H1 (cell line): ENCODE results near the gene CA10. TPM values are rescaled to one million over a fixed set of nuclear protein-coding genes. Genes with fewer than 3 reads are reported as not detected.

Experiments
- CTCF ChIA-PET: fragments of 300-600 bp; sonication (Branson Sonifier 250); formaldehyde crosslinking; loops from one replicate; lab custom pipeline; 2021; ENCODE audit not compliant: partially characterized antibody; lab: Charles Lee
- POLR2A ChIA-PET: fragments of 300-600 bp; sonication (Branson Sonifier 250); formaldehyde crosslinking; loops from one replicate; lab custom pipeline; 2021; ENCODE audit warnings: inconsistent platforms; ENCODE audit not compliant: partially characterized antibody; lab: Charles Lee
- DNase-seq, 2 experiments: peaks; one replicate each; pipeline versions ENCODE4 v3.0.0 to v3.0.0-alpha.2; 2010 to 2022; ENCODE audit warnings: low spot score in 2 of 2, low read depth in 1 of 2, mixed read lengths in 1 of 2
- FAIRE-seq: peaks from 2 replicates; lab custom pipeline; 2011; peaks lifted over from hg19 to GRCh38; lab: Jason Lieb, UNC
- H2AFZ ChIP-seq: 2 replicates; pipeline ENCODE4 v1.8.1; 2012; ENCODE audit warnings: low read length, inconsistent platforms
- H2AK5ac ChIP-seq: 2 replicates; pipeline ENCODE4 v1.6.1; 2013; ENCODE audit warnings: low read depth, low read length
- H2BK120ac ChIP-seq: replicated peaks from 2 replicates; pipeline ENCODE3; 2013; ENCODE audit warnings: low read depth, low read length, inconsistent platforms
- H2BK12ac ChIP-seq: 2 replicates; pipeline ENCODE4 v1.6.1; 2013; ENCODE audit warnings: low read depth, low read length
- H2BK15ac ChIP-seq: 2 replicates; pipeline ENCODE4 v1.6.1; 2013; ENCODE audit warnings: low read length
- H2BK20ac ChIP-seq: 2 replicates; pipeline ENCODE4 v1.6.1; 2013; ENCODE audit warnings: low read length
- H2BK5ac ChIP-seq: 2 replicates; pipeline ENCODE4 v1.6.1; 2013; ENCODE audit warnings: low read depth, low read length
- H3K14ac ChIP-seq: 2 replicates; pipeline ENCODE4 v1.6.1; 2013; ENCODE audit warnings: inconsistent platforms; ENCODE audit not compliant: insufficient read length
- H3K18ac ChIP-seq: 2 replicates; pipeline ENCODE4 v1.6.1; 2013; ENCODE audit warnings: low read length; ENCODE audit errors: extremely low read depth
- H3K23ac ChIP-seq: 2 replicates; pipeline ENCODE4 v1.6.1; 2013; ENCODE audit warnings: inconsistent platforms; ENCODE audit not compliant: insufficient read length
- H3K23me2 ChIP-seq: 2 replicates; pipeline ENCODE4 v1.6.1; 2013; ENCODE audit warnings: low read depth, low read length
- H3K27ac ChIP-seq: 2 replicates; pipeline ENCODE4 v1.6.1; 2011; ENCODE audit warnings: low read depth, low read length, inconsistent platforms
- H3K27me3 ChIP-seq, 4 experiments: replicated peaks in 1 of 4; 1 replicate in 1 of 4; 2 replicates in 3 of 4; pipeline versions ENCODE4 v1.6.1 to v1.8.1; 2011 to 2013; ENCODE audit warnings: low read length in 3 of 4, mild to moderate bottlenecking in 3 of 4, inconsistent platforms in 2 of 4, mixed read lengths in 2 of 4, moderate library complexity in 1 of 4; ENCODE audit not compliant: control insufficient read depth in 3 of 4, insufficient read depth in 3 of 4; ENCODE audit errors: extremely low read depth in 1 of 4
- H3K36me3 ChIP-seq, 4 experiments: 2 replicates each; pipeline versions ENCODE4 v1.6.1 to v1.8.1; 2011 to 2013; ENCODE audit warnings: mild to moderate bottlenecking in 4 of 4, low read length in 3 of 4, moderate library complexity in 2 of 4, control low read depth in 1 of 4, inconsistent platforms in 1 of 4; ENCODE audit not compliant: insufficient read depth in 4 of 4, control insufficient read depth in 2 of 4
- H3K4ac ChIP-seq: replicated peaks from 2 replicates; pipeline ENCODE3; 2013; ENCODE audit warnings: low read length, low read depth, mixed read lengths, inconsistent platforms; ENCODE audit not compliant: insufficient read length
- H3K4me1 ChIP-seq, 4 experiments: replicated peaks in 1 of 4; 1 replicate in 1 of 4; 2 replicates in 3 of 4; pipeline versions ENCODE4 v1.6.1 to v1.8.1; 2011 to 2013; ENCODE audit warnings: low read length in 3 of 4, inconsistent platforms in 2 of 4, mixed read lengths in 1 of 4; ENCODE audit not compliant: insufficient read depth in 4 of 4, control insufficient read depth in 3 of 4
- H3K4me2 ChIP-seq, 2 experiments: 2 replicates each; pipeline versions ENCODE4 v1.6.1 to v1.8.1; 2011 to 2013; ENCODE audit warnings: low read depth in 2 of 2, low read length in 2 of 2, control low read depth in 1 of 2, inconsistent platforms in 1 of 2, mild to moderate bottlenecking in 1 of 2; ENCODE audit not compliant: insufficient read depth in 1 of 2
- H3K4me3 ChIP-seq, 4 experiments: fragments of 200-600, 300-600 bp in 1 of 4; sonication (generic), shearing (Covaris generic), sonication (Bioruptor Twin) in 1 of 4; 2 replicates each; pipeline versions ENCODE4 v1.5.1 to v1.8.1; 2011 to 2016; ENCODE audit warnings: low read length in 4 of 4, low read depth in 3 of 4, control low read depth in 2 of 4, inconsistent platforms in 2 of 4, mild to moderate bottlenecking in 2 of 4, mixed read lengths in 1 of 4, moderate library complexity in 1 of 4; ENCODE audit not compliant: insufficient read depth in 2 of 4; ENCODE audit errors: extremely low read depth in 1 of 4
- H3K56ac ChIP-seq: replicated peaks from 2 replicates; pipeline ENCODE3; 2013; ENCODE audit warnings: low read depth, mild to moderate bottlenecking, mixed read lengths, low read length, inconsistent platforms; ENCODE audit not compliant: insufficient read length
- H3K79me1 ChIP-seq: 2 replicates; pipeline ENCODE4 v1.6.1; 2013; ENCODE audit warnings: low read depth, low read length, control low read depth
- H3K79me2 ChIP-seq, 2 experiments: 2 replicates each; pipeline versions ENCODE4 v1.6.1 to v1.8.1; 2012 to 2013; ENCODE audit warnings: low read length in 2 of 2, mild to moderate bottlenecking in 2 of 2, inconsistent platforms in 1 of 2; ENCODE audit not compliant: insufficient read depth in 2 of 2, control insufficient read depth in 1 of 2
- H3K9ac ChIP-seq, 4 experiments: replicated peaks in 1 of 4; 1 replicate in 1 of 4; 2 replicates in 3 of 4; pipeline versions ENCODE4 v1.6.1 to v1.8.1; 2011 to 2013; ENCODE audit warnings: low read depth in 3 of 4, low read length in 3 of 4, control low read depth in 2 of 4, mild to moderate bottlenecking in 2 of 4, moderate library complexity in 2 of 4, inconsistent platforms in 1 of 4; ENCODE audit errors: extremely low read depth in 1 of 4
- H3K9me3 ChIP-seq, 2 experiments: 2 replicates each; pipeline versions ENCODE4 v1.6.1 to v1.8.1; 2012 to 2013; ENCODE audit warnings: mild to moderate bottlenecking in 2 of 2, moderate library complexity in 2 of 2, control low read depth in 1 of 2, inconsistent platforms in 1 of 2, low read depth in 1 of 2, low read length in 1 of 2, mixed read lengths in 1 of 2; ENCODE audit not compliant: insufficient read depth in 2 of 2
- H4K20me1 ChIP-seq, 2 experiments: replicated peaks in 1 of 2; 2 replicates each; pipeline versions ENCODE3 to v1.8.1; 2011 to 2013; ENCODE audit warnings: inconsistent platforms in 2 of 2, low read length in 2 of 2, mild to moderate bottlenecking in 1 of 2; ENCODE audit not compliant: insufficient read depth in 2 of 2, control insufficient read depth in 1 of 2
- H4K5ac ChIP-seq: 2 replicates; pipeline ENCODE4 v1.6.1; 2013; ENCODE audit warnings: low read length, low read depth, mixed read lengths, inconsistent platforms; ENCODE audit not compliant: insufficient read length
- H4K8ac ChIP-seq: 2 replicates; pipeline ENCODE4 v1.8.0; 2013; ENCODE audit warnings: mild to moderate bottlenecking, moderate library complexity, low read length, inconsistent platforms; ENCODE audit not compliant: insufficient read depth; ENCODE audit errors: extremely low read depth
- H4K91ac ChIP-seq: replicated peaks from 2 replicates; pipeline ENCODE3; 2013; ENCODE audit warnings: low read length, mixed read lengths, inconsistent platforms; ENCODE audit not compliant: insufficient read length
- CHD2 ChIP-seq: IDR thresholded peaks from 2 replicates; pipeline ENCODE4 v1.6.1; 2012; ENCODE audit warnings: low read length, improper control_type of control experiment
- NRF1 ChIP-seq: IDR thresholded peaks from 2 replicates; pipeline ENCODE4 v1.6.1; 2011; ENCODE audit warnings: mild to moderate bottlenecking, low read depth, low read length, improper control_type of control experiment
- SP1 ChIP-seq: IDR thresholded peaks from 2 replicates; pipeline ENCODE4 v1.6.1; 2011; ENCODE audit warnings: low read depth, low read length
- SP4 ChIP-seq: IDR thresholded peaks from 2 replicates; pipeline ENCODE4 v1.6.1; 2012; ENCODE audit warnings: low read length, inconsistent platforms
- SRF ChIP-seq: IDR thresholded peaks from 2 replicates; pipeline ENCODE4 v1.6.1; 2011; ENCODE audit warnings: mild to moderate bottlenecking, low read depth, low read length, moderate library complexity
- polyA plus RNA-seq, 7 experiments: library from polyadenylated mRNA; depleted of rRNA in 3 of 7; stranded (reverse) in 5 of 7; unstranded in 2 of 7; fragments of >200 nt in 5 of 7; fragments of 200-250 nt in 2 of 7; gene quantifications; 1 replicate in 5 of 7; 2 replicates in 1 of 7; 4 replicates in 1 of 7; pipeline versions ENCODE4 v1.2.1 to v1.2.3, GENCODE V29; 2011 to 2013; ENCODE audit warnings: missing spikeins in 2 of 7, mixed read lengths in 2 of 7
- total RNA-seq: library from RNA; stranded (reverse); fragmentation: NEBNext Ultra II Directional; extraction: Animal tissue kit (Norgen Biotek cat#: 25700); gene quantifications from 2 replicates; pipeline ENCODE4 v1.2.1, GENCODE V29; 2021

CA10 gene
- total and polyA plus RNA-seq, 2 of the 8 experiments (the other 6 are each of a cell fraction or from before 2014, with no cell fraction given), result 0.60 to 0.63 TPM

GRCh38 chr17:51852603-51853002 lies 305.9 kb downstream of the CA10 start:
- no peak overlapping the region for H3K4me3 ChIP-seq
- no peak overlapping the region for H3K9ac ChIP-seq
- ChIA-PET CTCF (interaction anchor here (0.9 to 1.4 kb wide), 2 partner anchors 23 to 481 kb away, joined by 3 to 6 read pairs; no protein-coding TSS in a partner anchor), POLR2A (no interaction called here)
- no peak overlapping the region for H2AK5ac ChIP-seq
- no peak overlapping the region for H2BK20ac ChIP-seq
- no peak overlapping the region for H2BK12ac ChIP-seq
- H3K4ac ChIP-seq, result no peak overlapping the region
- no peaks in the 10 kb centered on the region for H3K4me1 ChIP-seq
- no peaks in the 10 kb centered on the region for H3K9me3 ChIP-seq
- no peak overlapping the region for H3K14ac ChIP-seq
- H2BK15ac ChIP-seq, result no peak overlapping the region
- no peaks in the 10 kb centered on the region for H3K27me3 ChIP-seq
- no peak overlapping the region for H4K91ac ChIP-seq
- H3K36me3 ChIP-seq, result no peaks in the 10 kb centered on the region
- no peak overlapping the region for H2BK120ac ChIP-seq
- no peak overlapping the region for H3K18ac ChIP-seq
- H3K23ac ChIP-seq, result no peak overlapping the region
- H3K79me1 ChIP-seq, result no peaks in the 10 kb centered on the region
- DNase-seq, result no peak
- no peak overlapping the region for H4K8ac ChIP-seq
- no peak overlapping the region for H2BK5ac ChIP-seq
- no peak for FAIRE-seq
- no peaks in the 10 kb centered on the region for H3K79me2 ChIP-seq
- H3K4me2 ChIP-seq, result no peak overlapping the region
- no peaks in the 10 kb centered on the region for H4K20me1 ChIP-seq
- no peak overlapping the region for H2AFZ ChIP-seq
- no peak overlapping the region for H4K5ac ChIP-seq
- H3K23me2 ChIP-seq, result no peaks in the 10 kb centered on the region
- H3K27ac ChIP-seq, result no peak overlapping the region
- H3K56ac ChIP-seq, result no peak overlapping the region
- TF ChIP-seq CHD2, result no peak
- TF ChIP-seq SP4, result no peak
- TF ChIP-seq SRF, result no peak
- TF ChIP-seq SP1, result no peak
- TF ChIP-seq NRF1, result no peak
